Prostate gland (tissue), 2 donors: ENCODE results near the gene CSNK2A1. TPM values are rescaled to one million over a fixed set of nuclear protein-coding genes. Genes with fewer than 3 reads are reported as not detected.

ENCODE experiments used
- DNase-seq: peaks from one replicate; pipeline ENCODE4 v3.0.0-alpha.2; 2019; ENCODE audit warnings: low spot score
- H3K27ac ChIP-seq, 2 donors: fragments of 200-600 bp; sonication (generic); 2 replicates each; pipeline ENCODE4 v1.5.1; 2017 to 2019
- H3K27me3 ChIP-seq: fragments of 200-600 bp; sonication (generic); replicated peaks from 2 replicates; pipeline ENCODE4 v1.5.1; 2019; ENCODE audit not compliant: insufficient read depth
- H3K36me3 ChIP-seq, 2 donors: fragments of 200-600 bp; sonication (generic); 1 replicate in 1 of 2; 2 replicates in 1 of 2; pipeline versions ENCODE4 v1.5.1 to v1.8.1; 2017 to 2019
- H3K4me1 ChIP-seq: fragments of 200-600 bp; sonication (generic); replicated peaks from 2 replicates; pipeline ENCODE4 v1.5.1; 2019
- H3K4me3 ChIP-seq, 2 donors: fragments of 200-600 bp; sonication (generic); 2 replicates each; pipeline ENCODE4 v1.5.1; 2017 to 2019
- H3K9me3 ChIP-seq: fragments of 200-600 bp; sonication (generic); 2 replicates; pipeline ENCODE4 v1.5.1; 2017
- CTCF ChIP-seq, 4 experiments: fragments of 200-600 bp in 2 of 4; fragments of 450-650 bp in 2 of 4; sonication (generic) in 2 of 4; IDR thresholded peaks; 1 replicate in 3 of 4; 2 replicates in 1 of 4; pipeline ENCODE4 v1.5.1; 2016 to 2019; ENCODE audit warnings: antibody characterized with exemption in 4 of 4, mild to moderate bottlenecking in 2 of 4, moderate library complexity in 2 of 4
- POLR2A ChIP-seq: fragments of 450-650 bp; IDR thresholded peaks from one replicate; pipeline ENCODE4 v1.6.1; 2016; ENCODE audit warnings: antibody characterized with exemption, mild to moderate bottlenecking
- POLR2AphosphoS5 ChIP-seq: sonication (generic); formaldehyde crosslinking; IDR thresholded peaks from one replicate; pipeline ENCODE4 v1.6.1; 2017; ENCODE audit warnings: antibody characterized with exemption
- WGBS: methylation state at CpG from one replicate; pipeline ENCODE4 v1.1.5; 2018; 5-methylcytosine and 5-hydroxymethylcytosine counted together
- intact Hi-C: fragments of 100-400 bp; cut with DNase I; formaldehyde crosslinking; loops from one replicate; pipeline ENCODE4 v1.14.2; 2022
- total RNA-seq, 2 donors: library from RNA; depleted of rRNA; stranded (reverse); fragments of >200 nt; gene quantifications; one replicate each; pipeline ENCODE4 v1.1.0, GENCODE V29; 2016

The CSNK2A1 gene
- total RNA-seq, 2 donors from 2014 or later, result 66.9 to 152 TPM

GRCh38 chr20:536426-537010 is 7.1 kb downstream of the CSNK2A1 start:
- Histone ChIP-seq H3K27me3 (no peaks in the 10 kb centered on the region), H3K36me3 (no peaks in the 10 kb centered on the region), H3K4me1 (peaks cover 7% of the 10 kb centered on the region), H3K9me3 (no peaks in the 10 kb centered on the region), H3K4me3 (no peak overlapping the region), H3K27ac (no peak overlapping the region)
- intact Hi-C loops, result no loop called here
- WGBS, result 54% methylated on average over 7 of the region's 7 CpGs
- DNase-seq, result no peak
- TF ChIP-seq POLR2A, result no peak
- no peak for TF ChIP-seq CTCF (IDR thresholded peaks at IDR 0.05)
- no peak for TF ChIP-seq POLR2AphosphoS5

GRCh38 chr20:535958-536357 is 7.6 kb downstream of the CSNK2A1 start:
- peaks cover 7% of the 10 kb centered on the region for H3K4me1 ChIP-seq
- DNase-seq, result no peak
- WGBS, result 15% methylated on average over 3 of the region's 3 CpGs
- H3K27ac ChIP-seq, result no peak overlapping the region
- H3K36me3 ChIP-seq, result no peaks in the 10 kb centered on the region
- H3K27me3 ChIP-seq, result no peaks in the 10 kb centered on the region
- no peak overlapping the region for H3K4me3 ChIP-seq
- intact Hi-C loops, result no loop called here
- no peaks in the 10 kb centered on the region for H3K9me3 ChIP-seq
- no peak for TF ChIP-seq CTCF (IDR thresholded peaks at IDR 0.05)
- TF ChIP-seq POLR2AphosphoS5, result no peak
- TF ChIP-seq POLR2A, result no peak

- 82% methylated on average over 5 of the region's 5 CpGs for WGBS
- no peak overlapping the region for H3K4me3 ChIP-seq
- H3K4me1 ChIP-seq, result peaks cover 7% of the 10 kb centered on the region
- no peak overlapping the region for H3K27ac ChIP-seq
- H3K9me3 ChIP-seq, result no peaks in the 10 kb centered on the region
- no peaks in the 10 kb centered on the region for H3K36me3 ChIP-seq
- DNase-seq, result no peak
- intact Hi-C loops, result no loop called here
- no peaks in the 10 kb centered on the region for H3K27me3 ChIP-seq
- no peak for TF ChIP-seq POLR2A
Measured at GRCh38 chr20:533526-533925, 10.1 kb downstream of the CSNK2A1 start.

- DNase-seq, result no peak
- H3K36me3 ChIP-seq, result no peaks in the 10 kb centered on the region
- peaks cover 7% of the 10 kb centered on the region for H3K4me1 ChIP-seq
- no peak overlapping the region for H3K4me3 ChIP-seq
- H3K27ac ChIP-seq, result no peak overlapping the region
- WGBS, result 82% methylated on average over 4 of the region's 4 CpGs
- no peaks in the 10 kb centered on the region for H3K27me3 ChIP-seq
- intact Hi-C loops, result no loop called here
- H3K9me3 ChIP-seq, result no peaks in the 10 kb centered on the region
- TF ChIP-seq POLR2AphosphoS5 (no peak), CTCF (IDR thresholded peaks at IDR 0.05) (no peak), POLR2A (no peak)
Measured at GRCh38 chr20:532530-532929, 11.1 kb downstream of the CSNK2A1 start.

- TF ChIP-seq POLR2AphosphoS5, result no peak
- TF ChIP-seq CTCF (IDR thresholded peaks at IDR 0.05), result no peak
- TF ChIP-seq POLR2A, result no peak
- intact Hi-C loops, result no loop called here
Measured at GRCh38 chr20:531608-532007, 12.0 kb downstream of the CSNK2A1 start.

More at GRCh38 chr20:531608-532007, 12.0 kb downstream of the CSNK2A1 start:
- Histone ChIP-seq H3K27ac (no peak overlapping the region), H3K4me1 (peaks cover 7% of the 10 kb centered on the region), H3K9me3 (no peaks in the 10 kb centered on the region), H3K27me3 (no peaks in the 10 kb centered on the region), H3K36me3 (no peaks in the 10 kb centered on the region), H3K4me3 (no peak overlapping the region)
- DNase-seq, result no peak
